HG03432 (cell line): ENCODE measurements around the gene DHCR7.

Experiments used
- ATAC-seq: cut with Tn5 transposase; IDR thresholded peaks from one replicate; pipeline ENCODE4 v1.9.1; 2021; ENCODE audit warnings: mild to moderate bottlenecking, moderate library complexity; ENCODE audit not compliant: unreplicated experiment

DHCR7 gene

DNA sequence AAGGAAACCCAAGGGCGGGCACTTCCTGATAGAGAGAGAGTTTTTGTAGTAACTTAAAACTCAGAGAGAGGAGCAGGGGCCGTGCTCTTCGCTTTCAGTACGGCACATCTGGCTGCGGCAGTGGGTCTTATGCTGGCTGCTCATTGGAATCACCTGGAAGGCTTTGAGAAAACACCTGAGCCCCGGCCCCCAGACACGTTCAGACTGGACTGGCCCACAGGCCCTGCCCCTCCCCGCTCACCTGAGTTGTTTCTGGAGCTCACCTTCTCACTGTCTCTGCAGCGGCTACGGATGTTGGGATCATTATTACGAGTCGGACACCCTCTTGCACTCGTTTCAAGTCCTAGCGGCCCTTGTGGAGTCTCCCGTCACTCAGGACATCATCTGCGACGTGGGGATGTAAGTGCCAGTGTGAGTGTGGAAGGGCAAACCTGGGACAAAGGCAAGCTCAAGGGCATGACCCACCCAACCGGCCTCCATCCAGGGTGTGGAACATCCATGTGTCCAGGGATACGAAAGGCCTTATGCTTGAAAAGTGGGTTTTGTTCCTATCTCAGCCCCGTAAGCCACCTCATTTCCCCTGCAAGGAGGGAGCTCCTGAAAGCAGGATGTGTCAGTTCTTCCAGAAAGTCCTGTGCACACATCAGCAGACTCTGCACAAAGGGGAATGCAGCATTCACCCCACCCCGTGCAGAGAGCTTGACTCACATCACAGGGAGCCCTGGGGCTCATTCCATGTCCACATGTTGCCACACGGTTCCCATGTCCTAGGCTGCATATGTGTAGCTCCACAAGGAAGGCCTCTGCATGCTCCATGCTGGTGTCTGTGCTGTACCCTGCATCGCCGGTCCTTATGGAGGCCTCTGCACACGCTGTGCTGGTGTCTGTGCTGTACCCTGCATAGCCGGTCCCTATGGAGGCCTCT is 10.2 kb upstream of the DHCR7 start:
- ATAC-seq = no peak

DNA sequence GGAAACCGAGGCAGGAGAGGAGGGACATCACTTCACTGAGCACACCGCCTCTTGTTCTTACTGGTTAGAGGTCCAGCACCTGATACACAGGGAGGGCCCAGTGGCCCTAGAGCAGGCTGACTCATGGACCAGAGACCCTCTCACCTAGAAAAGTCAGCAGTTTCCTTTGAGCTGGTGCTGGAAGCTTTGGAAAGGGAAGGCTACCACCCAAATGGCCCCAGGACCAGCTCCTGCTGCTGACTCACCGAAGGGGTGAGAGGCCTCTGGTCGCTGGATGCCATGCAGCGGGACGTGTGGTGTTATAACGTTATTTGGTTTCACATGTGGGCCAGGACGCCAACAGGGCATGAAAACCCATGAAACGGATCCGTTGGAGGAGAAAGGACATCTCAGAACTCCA is 8.6 kb upstream of the DHCR7 start:
- ATAC-seq = no peak

DNA sequence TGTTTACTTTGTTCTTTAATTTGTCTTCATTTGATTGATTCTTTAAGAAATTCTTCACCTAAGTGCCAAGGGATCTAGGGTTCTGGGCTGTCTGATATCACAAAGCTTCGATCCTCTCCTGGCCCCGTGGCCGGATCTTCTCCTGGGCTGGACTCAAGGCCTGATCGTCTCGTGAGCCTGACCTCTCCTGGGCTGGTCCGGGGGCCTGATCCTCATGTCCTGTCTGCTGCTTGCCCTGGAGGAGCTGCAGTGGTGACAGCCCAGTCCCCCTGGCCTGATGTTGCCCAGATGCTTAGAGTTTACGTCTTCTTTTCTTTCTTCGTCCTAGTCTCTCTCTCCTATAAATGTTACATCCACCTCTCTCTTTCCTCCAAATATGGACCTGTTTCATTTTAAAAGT is 8.1 kb upstream of the DHCR7 start:
- no peak for ATAC-seq

DNA sequence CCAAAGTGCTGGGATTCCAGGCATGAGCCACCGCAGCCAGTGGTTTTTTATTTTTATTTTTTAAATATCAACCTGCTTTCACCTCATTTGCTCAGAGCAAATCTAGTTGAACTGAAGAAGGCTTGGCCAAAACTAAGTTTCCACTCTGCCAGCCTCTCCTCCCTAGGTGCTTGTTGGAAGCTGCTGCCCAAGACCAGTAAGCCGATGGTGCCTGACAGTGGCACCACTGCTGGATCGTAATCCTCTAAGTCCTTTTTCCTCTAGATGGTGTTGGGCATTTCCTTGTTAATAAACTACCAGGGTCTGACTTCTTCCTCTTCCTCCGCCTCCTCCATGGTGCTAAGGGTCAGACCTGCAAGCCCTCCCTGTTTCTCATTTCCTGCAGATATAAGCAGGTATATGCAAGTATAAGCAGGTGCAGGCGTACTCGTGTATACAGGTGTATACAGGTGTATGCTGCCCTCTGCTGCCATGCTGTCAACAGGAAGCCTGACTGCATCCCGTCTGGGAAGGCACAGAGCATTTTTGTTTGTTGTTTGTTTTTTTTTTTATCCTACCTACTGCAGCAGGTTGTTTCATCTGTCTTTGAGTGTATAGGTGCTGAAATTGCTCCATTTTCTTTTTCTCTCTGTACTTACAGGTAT is 6.4 kb upstream of the DHCR7 start:
- ATAC-seq = no peak

DNA sequence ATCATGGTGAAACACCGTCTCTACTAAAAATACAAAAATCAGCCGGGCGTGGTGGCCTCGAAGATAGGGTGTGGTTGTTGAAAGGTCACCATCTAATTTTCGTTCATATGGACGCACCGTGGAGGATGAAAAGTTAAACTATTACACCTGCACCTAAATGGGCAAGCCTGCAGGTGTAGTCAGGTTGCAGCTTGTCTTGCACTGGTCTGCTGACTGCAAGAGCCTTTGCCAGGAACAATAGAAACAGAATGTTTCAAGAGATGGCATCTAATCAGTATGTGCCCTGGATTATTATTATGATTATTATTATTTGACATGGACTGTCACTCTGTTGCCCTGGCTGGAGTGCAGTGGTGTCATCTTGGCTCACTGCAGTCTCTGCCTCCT is 5.7 kb upstream of the DHCR7 start:
- no peak for ATAC-seq

DNA sequence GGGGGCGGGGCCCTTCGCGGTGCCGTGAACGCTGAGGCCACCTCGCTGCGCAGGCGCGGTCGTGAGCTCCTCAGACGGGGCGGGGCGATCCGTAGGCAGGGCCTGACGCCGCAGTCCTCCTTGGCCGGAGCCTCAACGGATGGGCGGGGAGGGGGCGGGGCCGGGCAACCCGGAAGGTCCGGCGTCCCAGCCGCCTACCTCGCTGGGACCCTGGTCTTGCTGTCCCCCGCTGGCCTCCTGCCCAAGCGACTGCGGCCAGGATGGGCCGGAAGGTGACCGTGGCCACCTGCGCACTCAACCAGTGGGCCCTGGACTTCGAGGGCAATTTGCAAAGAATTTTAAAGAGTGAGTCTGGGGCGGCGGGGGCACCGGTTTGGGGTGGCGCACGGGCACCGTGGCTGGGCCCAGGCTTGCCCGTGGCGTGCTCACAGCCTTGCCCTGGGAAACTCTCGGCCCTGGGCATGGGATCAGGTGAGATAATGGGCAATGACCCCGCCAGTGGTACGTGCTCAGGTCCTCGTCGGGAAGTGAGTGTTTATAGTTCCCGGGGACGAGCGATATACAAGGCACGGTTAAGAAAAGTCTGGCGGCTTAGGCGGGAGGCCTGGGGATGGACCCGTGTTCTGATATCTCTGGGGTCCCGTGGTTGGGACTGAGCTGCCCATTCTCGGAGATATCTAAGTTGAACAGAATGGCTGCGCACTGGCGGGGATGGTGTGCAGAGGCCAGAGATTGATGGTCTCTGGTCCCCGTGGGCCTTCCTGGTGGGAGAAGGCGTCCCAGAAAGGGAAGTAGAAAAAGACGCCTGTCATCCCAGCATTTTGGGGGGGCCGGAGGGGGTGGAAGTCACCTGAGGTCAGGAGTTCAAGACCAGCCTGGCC is 5.1 kb upstream of the DHCR7 start, which contains the start of gene NADSYN1:
Gene NADSYN1 (plus strand): TSS at position 167 of the 881 bp plus-strand sequence. CDS start 94 bp downstream, at position 261.
- peak; percentile 57 for ATAC-seq

DNA sequence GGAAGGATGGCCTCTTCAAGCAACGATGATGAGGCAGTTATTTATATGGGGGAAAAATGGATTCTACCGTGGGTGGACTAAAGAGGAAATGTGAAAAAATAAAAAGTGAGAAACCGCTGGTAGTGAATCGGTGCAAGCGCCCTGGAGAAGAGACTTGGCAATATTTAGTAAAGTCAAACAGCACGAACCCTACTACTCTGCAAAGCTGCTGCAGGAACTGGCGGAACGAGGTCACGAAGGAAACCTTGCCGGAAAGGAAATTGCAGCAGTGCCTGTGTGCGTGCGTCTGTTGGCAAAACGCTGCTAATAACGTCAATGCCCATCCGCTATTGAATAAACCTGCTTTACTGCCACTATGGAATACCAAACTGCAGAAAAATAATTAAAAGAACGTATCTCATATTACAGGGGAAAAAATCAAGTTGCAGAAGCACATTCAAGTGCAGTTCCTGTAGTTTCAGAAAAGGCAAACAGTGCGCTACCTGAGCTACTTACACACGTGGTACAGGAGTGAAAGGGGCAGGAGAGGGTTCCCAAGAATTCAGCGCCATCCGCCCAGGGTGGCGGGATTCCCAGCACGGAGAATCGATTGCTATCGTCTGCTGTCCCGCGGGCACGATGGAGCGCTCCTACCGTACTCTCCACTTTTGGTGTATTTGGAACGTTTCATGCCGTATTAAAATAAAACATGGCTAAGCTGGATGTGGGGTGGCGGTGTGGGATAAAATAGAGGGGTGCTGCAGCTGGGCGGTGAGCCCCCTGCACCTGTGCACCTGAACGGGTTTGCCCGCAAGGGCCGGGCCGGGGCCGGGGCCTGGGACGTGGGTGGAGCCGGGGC is 4.2 kb upstream of the DHCR7 start:
- peak; percentile 1 for ATAC-seq

DNA sequence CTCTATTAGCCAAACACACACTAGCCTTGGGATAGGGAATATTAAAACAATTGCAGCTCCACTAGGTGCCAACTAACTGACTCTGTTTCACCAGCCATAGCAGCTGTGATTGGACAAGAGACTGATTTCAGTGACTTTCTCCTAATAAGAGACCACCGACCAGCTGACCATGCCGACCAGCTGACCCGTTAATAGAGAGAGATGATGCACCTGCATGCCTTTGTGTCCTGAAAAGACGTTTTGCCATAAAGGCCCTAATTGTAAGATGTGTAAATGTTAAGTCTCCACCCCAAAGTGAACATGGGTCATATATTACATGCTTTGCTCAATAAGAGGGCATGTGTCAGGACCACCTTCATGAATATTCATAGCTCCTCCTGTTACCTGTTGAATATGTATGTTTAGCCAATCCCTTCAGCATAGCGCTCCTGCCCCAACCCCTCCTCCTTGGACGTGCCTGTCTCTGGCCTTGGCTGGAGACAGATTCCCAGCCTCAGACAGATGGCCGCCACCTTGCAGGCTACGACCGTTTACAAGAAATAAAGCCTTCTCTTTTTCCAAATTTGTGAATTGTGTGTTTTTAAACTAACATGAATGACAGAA is 3.5 kb upstream of the DHCR7 start:
- ATAC-seq = no peak

DNA sequence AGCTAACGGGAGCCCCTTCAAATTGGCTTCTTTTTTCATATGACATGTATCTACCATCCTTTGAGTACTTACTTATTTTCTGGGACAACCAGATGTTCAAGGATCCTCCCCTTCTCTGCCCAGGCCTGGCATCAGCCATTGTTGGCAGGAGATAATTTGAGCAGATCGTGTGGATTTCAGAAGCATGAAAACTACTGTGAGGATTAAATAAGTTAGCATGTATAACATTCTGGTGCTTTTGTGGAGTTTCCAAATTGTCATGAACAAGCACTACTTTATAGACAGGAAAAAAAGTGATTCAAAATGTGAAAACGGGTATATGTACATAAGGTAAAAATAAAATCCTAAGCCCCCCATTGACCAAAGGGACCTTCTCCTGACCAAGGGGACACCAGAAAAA is 2.7 kb upstream of the DHCR7 start:
- ATAC-seq = no peak

DNA sequence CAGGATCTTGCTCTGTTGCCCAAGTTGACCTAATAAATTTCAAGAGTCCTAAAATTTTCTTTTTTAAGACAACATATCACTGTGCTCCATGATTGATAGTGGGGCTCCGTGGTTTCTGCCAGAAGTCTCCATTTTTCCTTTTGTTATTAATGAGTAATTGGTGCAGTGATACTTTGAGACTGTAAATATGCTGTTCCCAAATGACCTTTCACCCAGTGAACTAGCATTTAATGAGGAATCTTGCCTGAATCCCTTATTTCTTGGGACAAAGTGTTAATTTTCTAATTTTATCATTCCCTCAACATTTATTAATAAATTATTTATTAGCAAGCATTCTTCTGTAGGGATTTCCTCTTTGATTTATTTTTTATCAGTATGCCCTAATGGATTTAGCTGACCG is 2.3 kb upstream of the DHCR7 start:
- ATAC-seq = no peak

DNA sequence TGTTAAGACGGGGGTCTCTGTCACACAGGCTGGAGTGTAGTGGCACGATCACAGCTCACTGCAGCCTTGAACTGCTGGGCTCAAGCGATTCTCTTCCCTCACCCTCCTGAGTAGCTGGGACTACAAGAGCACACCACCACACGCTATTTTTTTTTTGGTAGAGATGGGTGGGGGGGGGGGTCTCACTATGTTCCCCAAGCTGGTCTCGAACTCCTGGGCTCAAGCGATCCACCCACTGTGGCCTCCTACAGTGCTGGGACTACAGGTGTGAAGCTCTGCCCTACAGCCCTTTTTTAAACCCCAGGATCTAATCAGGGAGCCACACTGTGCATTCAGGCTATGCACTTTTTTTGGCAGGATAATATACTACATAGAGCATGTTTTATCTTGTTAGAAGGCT is 1.4 kb upstream of the DHCR7 start:
- no peak for ATAC-seq

DNA sequence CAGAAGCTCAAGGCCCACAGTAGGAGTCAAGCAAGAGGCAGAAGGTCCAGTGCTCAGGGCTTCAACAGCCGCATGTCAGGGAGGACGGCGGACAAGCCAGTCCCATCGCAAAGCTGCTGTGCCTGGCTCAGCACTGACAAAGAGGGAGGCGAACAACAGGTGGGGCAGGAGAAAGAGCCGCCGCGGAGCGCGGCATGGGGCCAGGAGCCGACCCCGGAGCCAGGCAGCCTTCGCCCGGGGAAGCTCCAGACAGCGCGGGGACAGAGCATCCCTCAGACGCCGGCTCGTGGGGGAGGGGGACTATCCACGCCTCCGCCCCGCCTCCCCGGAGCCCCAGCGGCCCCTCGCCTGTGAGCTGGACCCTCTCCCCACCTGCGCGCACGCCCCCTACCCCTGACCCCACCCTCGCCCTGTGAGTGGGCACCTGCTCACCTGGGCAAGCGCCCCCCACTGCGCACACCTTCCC is 369 bp downstream of the DHCR7 start:
- ATAC-seq = peak; percentile 6

DNA sequence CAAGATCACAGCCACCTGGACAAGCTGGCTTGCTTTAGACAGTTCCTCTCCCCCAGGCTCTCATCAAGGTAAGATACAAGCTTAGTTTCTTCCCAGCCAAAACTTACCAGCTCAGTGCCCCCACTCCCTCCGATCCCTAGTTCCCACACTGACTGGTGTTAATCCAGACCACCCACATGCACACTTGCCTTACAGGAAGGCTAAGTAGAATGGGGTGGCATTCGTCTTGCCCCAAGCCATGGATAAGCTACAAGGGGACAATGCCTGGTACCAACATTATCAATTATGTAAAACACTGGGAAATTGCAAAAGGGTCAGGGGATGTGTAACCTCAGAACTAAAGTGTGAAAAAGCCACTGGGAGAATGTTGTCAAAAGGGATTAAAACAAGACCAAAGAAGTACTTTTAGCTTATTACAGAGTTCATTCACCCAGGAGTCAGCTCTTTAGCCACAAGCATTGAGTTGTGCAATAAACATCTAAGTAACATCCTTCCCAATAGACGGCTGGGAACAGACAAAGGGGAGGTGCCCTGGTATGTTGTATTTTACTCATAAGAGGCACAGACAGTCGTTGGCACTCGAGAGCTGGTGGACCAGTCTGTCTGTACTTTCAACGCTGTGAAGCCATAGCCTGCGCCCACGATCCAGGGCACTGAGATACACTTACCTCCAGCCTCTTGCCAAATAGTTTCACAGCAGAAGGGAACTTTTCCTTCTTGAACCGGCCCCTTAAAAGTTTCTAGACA is 1.1 kb downstream of the DHCR7 start:
- no peak for ATAC-seq

DNA sequence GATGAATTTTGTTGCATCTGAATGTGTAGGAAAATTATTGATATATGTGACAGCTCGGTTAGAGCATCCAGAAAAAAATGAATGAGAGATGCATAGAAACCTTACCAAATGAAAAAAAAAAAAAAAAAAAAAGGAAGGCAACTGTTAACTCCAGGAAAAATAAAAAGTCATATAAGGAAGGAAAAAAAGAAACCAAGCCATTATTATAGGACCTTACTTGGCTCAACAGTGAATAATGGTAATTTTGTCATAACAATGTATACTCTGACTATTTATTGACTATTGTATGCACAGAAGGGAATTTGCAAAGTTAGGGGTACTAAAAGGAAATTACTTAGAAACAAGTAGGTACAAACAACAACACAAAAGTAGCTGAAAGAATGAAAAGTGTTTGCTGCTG is 2.0 kb downstream of the DHCR7 start:
- no peak for ATAC-seq

DNA sequence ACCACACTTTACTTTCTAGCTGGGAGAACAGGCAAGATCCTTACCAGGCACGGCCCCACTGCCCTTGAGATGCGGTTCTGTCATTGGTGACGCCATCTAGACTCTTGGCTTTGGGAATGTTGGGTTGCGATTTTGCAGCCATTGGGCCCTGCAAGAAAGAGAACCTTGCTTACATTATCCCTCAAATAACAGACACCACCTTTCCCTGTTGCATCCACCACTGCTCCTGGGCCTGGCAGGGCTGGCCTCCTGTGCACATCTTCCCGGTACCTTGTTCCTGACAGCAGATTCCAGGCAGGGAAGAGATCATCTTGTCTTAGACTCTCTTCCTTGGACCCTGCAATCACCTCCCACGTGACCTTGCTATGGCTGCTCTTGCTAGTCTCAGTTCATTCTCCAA is 3.4 kb downstream of the DHCR7 start:
- ATAC-seq = no peak

DNA sequence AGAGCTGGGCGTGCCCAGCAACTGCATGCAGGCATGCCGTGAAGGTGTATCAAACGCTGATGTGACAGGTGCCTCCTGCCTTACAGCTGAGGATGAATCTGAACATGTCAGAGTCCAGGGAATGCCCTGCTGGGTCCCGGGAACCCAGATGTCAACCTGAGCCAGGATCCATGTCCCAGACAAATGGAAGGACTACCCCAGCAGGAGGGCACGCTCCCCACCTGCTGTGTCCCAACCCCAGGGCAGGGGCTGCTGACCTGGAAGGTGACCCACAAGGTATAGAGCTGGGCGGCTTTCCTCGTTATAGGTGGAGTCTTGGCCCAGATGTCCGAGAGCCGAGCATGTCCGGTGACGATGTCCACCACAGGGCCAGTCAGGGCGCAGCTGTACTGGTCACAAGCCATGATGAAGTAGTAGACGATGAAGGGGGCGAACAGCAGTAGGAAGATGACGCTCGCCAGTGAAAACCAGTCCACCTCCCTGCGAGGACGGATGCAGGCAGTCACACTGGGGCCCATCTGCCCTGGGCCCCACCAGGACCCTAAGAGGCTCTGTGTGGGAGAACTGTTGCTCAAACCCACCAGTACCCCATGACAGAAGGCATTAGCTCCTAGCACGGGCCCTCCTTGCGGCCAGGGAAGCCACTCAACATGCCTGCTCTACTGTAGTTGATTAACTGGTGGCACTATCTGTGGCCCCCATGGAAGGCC is 4.3 kb downstream of the DHCR7 start:
- ATAC-seq = no peak

DNA sequence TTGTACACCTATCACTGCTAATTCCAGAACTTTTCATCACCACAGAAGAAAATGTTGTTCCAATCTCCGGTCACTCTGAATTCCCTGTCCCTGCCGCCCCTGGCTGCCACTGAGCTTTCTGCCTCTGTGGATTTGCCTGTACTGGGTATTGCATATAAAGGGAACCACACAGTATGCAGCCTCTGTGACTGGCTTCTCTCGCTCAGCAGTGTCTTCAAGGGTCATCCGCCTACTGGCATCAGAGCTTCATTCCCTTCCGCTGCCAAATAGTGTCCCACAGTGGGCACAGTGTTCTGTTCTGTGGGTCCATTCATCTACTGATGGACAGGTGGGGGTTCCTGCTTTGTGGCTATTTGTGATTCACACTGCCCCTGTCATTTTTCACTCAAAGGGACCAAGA is 5.3 kb downstream of the DHCR7 start:
- no peak for ATAC-seq

DNA sequence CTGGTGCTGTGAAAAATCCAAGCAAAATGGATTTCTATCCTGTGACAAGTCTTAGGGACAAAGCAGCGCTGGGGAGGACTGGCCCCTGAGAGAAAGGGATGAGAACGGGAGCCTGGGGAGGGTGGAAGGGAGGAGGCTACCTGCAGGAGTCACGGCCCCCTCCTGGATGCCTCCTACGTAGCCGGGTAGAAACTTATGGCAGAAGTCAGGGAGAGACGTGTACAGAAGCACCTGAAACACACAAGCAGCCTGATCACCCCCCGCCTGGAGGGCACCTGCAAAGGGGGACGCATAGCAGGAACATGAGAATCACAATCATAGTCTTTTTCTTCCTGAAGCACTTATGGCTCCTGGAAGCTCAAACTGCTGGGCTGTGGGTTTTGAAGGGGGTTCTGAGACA is 6.1 kb downstream of the DHCR7 start:
- ATAC-seq = no peak

DNA sequence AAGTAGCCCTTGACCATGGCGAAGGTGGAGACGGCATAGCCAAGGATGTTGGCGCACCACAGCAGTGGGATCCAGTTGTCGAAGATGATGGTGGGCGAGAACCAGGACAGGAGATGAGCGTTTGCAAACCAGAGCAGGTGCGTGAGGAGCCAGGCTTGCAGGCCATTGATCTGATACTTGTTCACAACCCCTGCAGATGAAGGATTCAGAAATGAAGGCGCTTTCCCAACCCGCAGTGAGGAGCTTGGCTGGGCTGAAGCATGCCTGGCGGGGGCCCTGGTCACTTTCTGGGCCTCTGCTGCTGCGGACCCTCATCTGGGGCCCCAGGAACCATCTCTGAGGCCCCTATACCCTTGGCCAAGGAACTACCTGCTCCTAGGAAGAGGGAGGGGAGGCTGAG is 6.9 kb downstream of the DHCR7 start:
- no peak for ATAC-seq
